HEK293 (cell line): ENCODE data around the gene RPS19.

Experiments used
- EGR2 ChIP-seq: fragments of 450-650 bp; formaldehyde crosslinking; IDR thresholded peaks from 2 replicates; pipeline ENCODE4 v1.5.1; 2016; ENCODE audit warnings: low read depth, missing biosample characterization, missing genetic modification characterization
- GLI2 ChIP-seq: fragments of 450-650 bp; formaldehyde crosslinking; IDR thresholded peaks from 2 replicates; pipeline ENCODE4; 2017; ENCODE audit warnings: missing biosample characterization, missing genetic modification characterization, low read depth, borderline replicate concordance
- GLI4 ChIP-seq: fragments of 450-650 bp; formaldehyde crosslinking; IDR thresholded peaks from 2 replicates; pipeline ENCODE4 v1.5.1; 2016; ENCODE audit warnings: missing biosample characterization, missing genetic modification characterization
- HOXD13 ChIP-seq: sonication (generic); formaldehyde crosslinking; IDR thresholded peaks from 2 replicates; pipeline ENCODE4 v1.8.0; 2022; ENCODE audit warnings: missing genetic modification reagents, borderline replicate concordance
- KLF17 ChIP-seq: fragments of 450-650 bp; formaldehyde crosslinking; IDR thresholded peaks from 2 replicates; pipeline ENCODE4 v1.5.1; 2016; ENCODE audit warnings: missing biosample characterization, missing genetic modification characterization
- TCF7L2 ChIP-seq: IDR thresholded peaks from 2 replicates; pipeline ENCODE4 v1.6.1; 2011; ENCODE audit warnings: low read depth, mild to moderate bottlenecking, inconsistent platforms, low read length, moderate library complexity, borderline replicate concordance
- ZBTB10 ChIP-seq: fragments of 450-650 bp; formaldehyde crosslinking; IDR thresholded peaks from 2 replicates; pipeline ENCODE4 v1.5.1; 2016; ENCODE audit warnings: missing biosample characterization, missing genetic modification characterization
- ZBTB21 ChIP-seq: fragments of 450-650 bp; formaldehyde crosslinking; IDR thresholded peaks from 2 replicates; pipeline ENCODE4 v1.5.1; 2017; ENCODE audit warnings: missing biosample characterization, missing genetic modification characterization
- ZFP3 ChIP-seq: fragments of 450-650 bp; formaldehyde crosslinking; IDR thresholded peaks from 2 replicates; pipeline ENCODE4 v1.5.1; 2016; ENCODE audit warnings: low read depth, missing biosample characterization, missing genetic modification characterization
- ZNF133 ChIP-seq: fragments of 450-650 bp; formaldehyde crosslinking; IDR thresholded peaks from 2 replicates; pipeline ENCODE4 v1.5.1; 2016; ENCODE audit warnings: missing biosample characterization, missing genetic modification characterization
- ZNF2 ChIP-seq: fragments of 450-650 bp; formaldehyde crosslinking; IDR thresholded peaks from 2 replicates; pipeline ENCODE4 v1.5.1; 2016; ENCODE audit warnings: missing biosample characterization, missing genetic modification characterization
- ZNF311 ChIP-seq: fragments of 450-650 bp; formaldehyde crosslinking; IDR thresholded peaks from 2 replicates; pipeline ENCODE4 v1.5.1; 2017; ENCODE audit warnings: missing biosample characterization, missing genetic modification characterization, borderline replicate concordance
- ZNF324 ChIP-seq: fragments of 450-650 bp; formaldehyde crosslinking; IDR thresholded peaks from 2 replicates; pipeline ENCODE4 v1.5.1; 2016; ENCODE audit warnings: missing biosample characterization, missing genetic modification characterization
- ZNF433 ChIP-seq: fragments of 450-650 bp; formaldehyde crosslinking; IDR thresholded peaks from 2 replicates; pipeline ENCODE4 v1.5.1; 2016; ENCODE audit warnings: missing biosample characterization, missing genetic modification characterization, low read depth
- ZNF561 ChIP-seq: fragments of 450-650 bp; IDR thresholded peaks from 2 replicates; pipeline ENCODE4 v1.5.1; 2018; ENCODE audit warnings: missing biosample characterization, missing genetic modification characterization, borderline replicate concordance
- ZNF610 ChIP-seq: fragments of 450-650 bp; formaldehyde crosslinking; IDR thresholded peaks from 2 replicates; pipeline ENCODE4 v1.5.1; 2016; ENCODE audit warnings: missing biosample characterization, missing genetic modification characterization, borderline replicate concordance
- ZNF624 ChIP-seq: fragments of 450-650 bp; formaldehyde crosslinking; IDR thresholded peaks from 2 replicates; pipeline ENCODE4 v1.5.1; 2017; ENCODE audit warnings: missing biosample characterization, missing genetic modification characterization
- ZNF660 ChIP-seq: fragments of 450-650 bp; IDR thresholded peaks from 2 replicates; pipeline ENCODE4 v1.5.1; 2018; ENCODE audit warnings: missing biosample characterization, mild to moderate bottlenecking, missing genetic modification characterization
- ZNF768 ChIP-seq: fragments of 450-650 bp; formaldehyde crosslinking; IDR thresholded peaks from 2 replicates; pipeline ENCODE4 v1.5.1; 2018; ENCODE audit warnings: missing biosample characterization, mild to moderate bottlenecking, missing genetic modification characterization
- ZNF776 ChIP-seq: fragments of 450-650 bp; formaldehyde crosslinking; IDR thresholded peaks from 2 replicates; pipeline ENCODE4 v1.5.0; 2017; ENCODE audit warnings: missing biosample characterization, missing genetic modification characterization, borderline replicate concordance
- ZNF830 ChIP-seq: fragments of 450-650 bp; IDR thresholded peaks from 2 replicates; pipeline ENCODE4 v1.5.0; 2018; ENCODE audit warnings: missing biosample characterization, missing genetic modification characterization, low read depth, mild to moderate bottlenecking, moderate library complexity
- ZXDB ChIP-seq: fragments of 450-650 bp; formaldehyde crosslinking; IDR thresholded peaks from 2 replicates; pipeline ENCODE4 v1.5.1; 2016; ENCODE audit warnings: missing biosample characterization, missing genetic modification characterization
- TF ChIP-seq, protein P1 (sequence below): fragments of 450-650 bp; formaldehyde crosslinking; IDR thresholded peaks from 2 replicates; pipeline ENCODE4 v1.5.1; 2016; ENCODE audit warnings: missing biosample characterization, missing genetic modification characterization
- TF ChIP-seq, protein P2 (sequence below): fragments of 450-650 bp; formaldehyde crosslinking; IDR thresholded peaks from 2 replicates; pipeline ENCODE4 v1.5.1; 2016; ENCODE audit warnings: missing biosample characterization, missing genetic modification characterization
- TF ChIP-seq, protein P3 (sequence below): fragments of 450-650 bp; formaldehyde crosslinking; IDR thresholded peaks from 2 replicates; pipeline ENCODE4 v1.5.1; 2016; ENCODE audit warnings: missing biosample characterization, missing genetic modification characterization, borderline replicate concordance
- TF ChIP-seq, protein P4 (sequence below): fragments of 450-650 bp; formaldehyde crosslinking; IDR thresholded peaks from 2 replicates; pipeline ENCODE4 v1.5.1; 2016; ENCODE audit warnings: missing biosample characterization, missing genetic modification characterization

Gene RPS19

GRCh38 chr19:41915776-41916414 is 55.8 kb downstream of the RPS19 start (continued):
- TF ChIP-seq ZBTB10 (peak; percentile 48; the same call in 1 of the 2 replicates), ZXDB (no peak), ZNF133 (no peak), TCF7L2 (no peak), ZNF660 (tag by site-specific recombination) (no peak), ZNF2 (tag by site-specific recombination) (no peak), ZNF830 (tag by site-specific recombination) (no peak), GLI4 (tag by site-specific recombination) (no peak), ZFP3 (tag by site-specific recombination) (no peak), EGR2 (peak; percentile 78; the same call in 1 of the 2 replicates), GLI2 (tag by site-specific recombination) (no peak), HOXD13 (no peak), ZNF324 (no peak), ZNF624 (tag by site-specific recombination) (no peak), ZNF561 (tag by site-specific recombination) (no peak), ZNF776 (no peak; the same call in 1 of the 2 replicates), ZBTB21 (tag by site-specific recombination) (no peak), ZNF768 (tag by site-specific recombination) (no peak), ZNF610 (tag by site-specific recombination) (no peak), KLF17 (tag by site-specific recombination) (no peak), ZNF311 (peak; percentile 89; the same call in 1 of the 2 replicates), ZNF433 (tag by site-specific recombination) (no peak)
- TF ChIP-seq, protein P1, sequence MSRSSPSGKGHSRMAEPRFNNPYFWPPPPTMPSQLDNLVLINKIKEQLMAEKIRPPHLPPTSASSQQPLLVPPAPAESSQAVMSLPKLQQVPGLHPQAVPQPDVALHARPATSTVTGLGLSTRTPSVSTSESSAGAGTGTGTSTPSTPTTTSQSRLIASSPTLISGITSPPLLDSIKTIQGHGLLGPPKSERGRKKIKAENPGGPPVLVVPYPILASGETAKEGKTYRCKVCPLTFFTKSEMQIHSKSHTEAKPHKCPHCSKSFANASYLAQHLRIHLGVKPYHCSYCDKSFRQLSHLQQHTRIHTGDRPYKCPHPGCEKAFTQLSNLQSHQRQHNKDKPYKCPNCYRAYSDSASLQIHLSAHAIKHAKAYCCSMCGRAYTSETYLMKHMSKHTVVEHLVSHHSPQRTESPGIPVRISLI (tag by site-specific recombination): no peak
- TF ChIP-seq, protein P2, sequence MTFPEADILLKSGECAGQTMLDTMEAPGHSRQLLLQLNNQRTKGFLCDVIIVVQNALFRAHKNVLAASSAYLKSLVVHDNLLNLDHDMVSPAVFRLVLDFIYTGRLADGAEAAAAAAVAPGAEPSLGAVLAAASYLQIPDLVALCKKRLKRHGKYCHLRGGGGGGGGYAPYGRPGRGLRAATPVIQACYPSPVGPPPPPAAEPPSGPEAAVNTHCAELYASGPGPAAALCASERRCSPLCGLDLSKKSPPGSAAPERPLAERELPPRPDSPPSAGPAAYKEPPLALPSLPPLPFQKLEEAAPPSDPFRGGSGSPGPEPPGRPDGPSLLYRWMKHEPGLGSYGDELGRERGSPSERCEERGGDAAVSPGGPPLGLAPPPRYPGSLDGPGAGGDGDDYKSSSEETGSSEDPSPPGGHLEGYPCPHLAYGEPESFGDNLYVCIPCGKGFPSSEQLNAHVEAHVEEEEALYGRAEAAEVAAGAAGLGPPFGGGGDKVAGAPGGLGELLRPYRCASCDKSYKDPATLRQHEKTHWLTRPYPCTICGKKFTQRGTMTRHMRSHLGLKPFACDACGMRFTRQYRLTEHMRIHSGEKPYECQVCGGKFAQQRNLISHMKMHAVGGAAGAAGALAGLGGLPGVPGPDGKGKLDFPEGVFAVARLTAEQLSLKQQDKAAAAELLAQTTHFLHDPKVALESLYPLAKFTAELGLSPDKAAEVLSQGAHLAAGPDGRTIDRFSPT (tag by site-specific recombination): no peak
- TF ChIP-seq, protein P3, sequence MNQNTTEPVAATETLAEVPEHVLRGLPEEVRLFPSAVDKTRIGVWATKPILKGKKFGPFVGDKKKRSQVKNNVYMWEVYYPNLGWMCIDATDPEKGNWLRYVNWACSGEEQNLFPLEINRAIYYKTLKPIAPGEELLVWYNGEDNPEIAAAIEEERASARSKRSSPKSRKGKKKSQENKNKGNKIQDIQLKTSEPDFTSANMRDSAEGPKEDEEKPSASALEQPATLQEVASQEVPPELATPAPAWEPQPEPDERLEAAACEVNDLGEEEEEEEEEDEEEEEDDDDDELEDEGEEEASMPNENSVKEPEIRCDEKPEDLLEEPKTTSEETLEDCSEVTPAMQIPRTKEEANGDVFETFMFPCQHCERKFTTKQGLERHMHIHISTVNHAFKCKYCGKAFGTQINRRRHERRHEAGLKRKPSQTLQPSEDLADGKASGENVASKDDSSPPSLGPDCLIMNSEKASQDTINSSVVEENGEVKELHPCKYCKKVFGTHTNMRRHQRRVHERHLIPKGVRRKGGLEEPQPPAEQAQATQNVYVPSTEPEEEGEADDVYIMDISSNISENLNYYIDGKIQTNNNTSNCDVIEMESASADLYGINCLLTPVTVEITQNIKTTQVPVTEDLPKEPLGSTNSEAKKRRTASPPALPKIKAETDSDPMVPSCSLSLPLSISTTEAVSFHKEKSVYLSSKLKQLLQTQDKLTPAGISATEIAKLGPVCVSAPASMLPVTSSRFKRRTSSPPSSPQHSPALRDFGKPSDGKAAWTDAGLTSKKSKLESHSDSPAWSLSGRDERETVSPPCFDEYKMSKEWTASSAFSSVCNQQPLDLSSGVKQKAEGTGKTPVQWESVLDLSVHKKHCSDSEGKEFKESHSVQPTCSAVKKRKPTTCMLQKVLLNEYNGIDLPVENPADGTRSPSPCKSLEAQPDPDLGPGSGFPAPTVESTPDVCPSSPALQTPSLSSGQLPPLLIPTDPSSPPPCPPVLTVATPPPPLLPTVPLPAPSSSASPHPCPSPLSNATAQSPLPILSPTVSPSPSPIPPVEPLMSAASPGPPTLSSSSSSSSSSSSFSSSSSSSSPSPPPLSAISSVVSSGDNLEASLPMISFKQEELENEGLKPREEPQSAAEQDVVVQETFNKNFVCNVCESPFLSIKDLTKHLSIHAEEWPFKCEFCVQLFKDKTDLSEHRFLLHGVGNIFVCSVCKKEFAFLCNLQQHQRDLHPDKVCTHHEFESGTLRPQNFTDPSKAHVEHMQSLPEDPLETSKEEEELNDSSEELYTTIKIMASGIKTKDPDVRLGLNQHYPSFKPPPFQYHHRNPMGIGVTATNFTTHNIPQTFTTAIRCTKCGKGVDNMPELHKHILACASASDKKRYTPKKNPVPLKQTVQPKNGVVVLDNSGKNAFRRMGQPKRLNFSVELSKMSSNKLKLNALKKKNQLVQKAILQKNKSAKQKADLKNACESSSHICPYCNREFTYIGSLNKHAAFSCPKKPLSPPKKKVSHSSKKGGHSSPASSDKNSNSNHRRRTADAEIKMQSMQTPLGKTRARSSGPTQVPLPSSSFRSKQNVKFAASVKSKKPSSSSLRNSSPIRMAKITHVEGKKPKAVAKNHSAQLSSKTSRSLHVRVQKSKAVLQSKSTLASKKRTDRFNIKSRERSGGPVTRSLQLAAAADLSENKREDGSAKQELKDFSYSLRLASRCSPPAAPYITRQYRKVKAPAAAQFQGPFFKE (tag by site-specific recombination): no peak
- TF ChIP-seq, protein P4, sequence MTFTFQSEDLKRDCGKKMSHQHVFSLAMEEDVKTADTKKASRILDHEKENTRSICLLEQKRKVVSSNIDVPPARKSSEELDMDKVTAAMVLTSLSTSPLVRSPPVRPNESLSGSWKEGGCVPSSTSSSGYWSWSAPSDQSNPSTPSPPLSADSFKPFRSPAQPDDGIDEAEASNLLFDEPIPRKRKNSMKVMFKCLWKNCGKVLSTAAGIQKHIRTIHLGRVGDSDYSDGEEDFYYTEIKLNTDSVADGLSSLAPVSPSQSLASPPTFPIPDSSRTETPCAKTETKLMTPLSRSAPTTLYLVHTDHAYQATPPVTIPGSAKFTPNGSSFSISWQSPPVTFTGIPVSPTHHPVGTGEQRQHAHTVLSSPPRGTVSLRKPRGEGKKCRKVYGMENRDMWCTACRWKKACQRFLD (tag by site-specific recombination): no peak
